ENCODE data around the gene DUSP7.

DUSP7 gene

DNA sequence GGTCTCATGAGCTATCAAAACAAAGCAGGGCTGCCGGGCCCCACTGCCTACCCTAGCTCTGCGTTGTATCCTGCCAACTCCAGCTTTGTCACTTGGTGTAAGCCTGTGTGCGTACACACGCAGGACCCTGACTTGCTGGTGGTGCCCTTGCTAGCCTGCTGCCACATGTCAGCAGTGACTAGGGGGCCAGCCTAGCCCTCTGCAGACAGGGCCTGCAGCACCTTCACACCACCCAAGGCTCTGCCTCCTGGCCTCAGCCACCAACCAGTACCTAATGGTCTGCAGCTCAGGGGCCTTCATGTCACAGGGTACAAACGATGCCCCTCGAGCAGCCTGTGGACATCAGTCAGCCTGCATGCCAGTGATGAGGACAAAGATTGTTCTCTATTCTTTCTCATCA is 30.1 kb upstream of the DUSP7 start:
- no peak for DNase-seq

DNA sequence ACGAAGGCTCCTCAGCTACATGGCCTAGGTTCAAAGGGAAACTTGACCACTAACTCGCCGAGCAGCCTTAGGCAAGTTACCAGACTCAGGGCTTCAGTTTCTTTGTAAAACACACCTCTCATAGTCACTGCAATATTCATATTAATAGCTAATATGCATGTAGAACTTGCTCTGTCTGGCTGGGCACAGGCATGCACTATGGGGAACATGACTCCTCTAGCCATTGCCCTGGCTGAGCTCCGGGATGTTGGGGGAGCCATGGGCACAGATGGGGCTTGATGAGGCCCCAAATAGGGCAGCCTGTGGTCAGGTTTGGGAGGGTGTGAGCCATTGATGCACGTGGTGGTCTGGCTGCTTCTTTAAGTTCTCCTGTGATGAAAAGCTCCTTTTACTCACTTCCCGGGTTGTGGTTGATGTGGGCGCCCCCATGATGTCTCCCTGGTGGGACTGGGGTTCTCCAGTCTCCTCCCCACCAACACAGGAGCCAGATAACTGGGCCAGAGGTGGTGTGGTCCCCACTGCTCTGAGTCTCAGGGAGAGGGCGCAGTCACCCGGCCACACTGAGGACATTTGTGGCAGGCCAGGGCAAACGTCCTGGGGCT is 29.4 kb upstream of the DUSP7 start:
- DNase-seq, result no peak

DNA sequence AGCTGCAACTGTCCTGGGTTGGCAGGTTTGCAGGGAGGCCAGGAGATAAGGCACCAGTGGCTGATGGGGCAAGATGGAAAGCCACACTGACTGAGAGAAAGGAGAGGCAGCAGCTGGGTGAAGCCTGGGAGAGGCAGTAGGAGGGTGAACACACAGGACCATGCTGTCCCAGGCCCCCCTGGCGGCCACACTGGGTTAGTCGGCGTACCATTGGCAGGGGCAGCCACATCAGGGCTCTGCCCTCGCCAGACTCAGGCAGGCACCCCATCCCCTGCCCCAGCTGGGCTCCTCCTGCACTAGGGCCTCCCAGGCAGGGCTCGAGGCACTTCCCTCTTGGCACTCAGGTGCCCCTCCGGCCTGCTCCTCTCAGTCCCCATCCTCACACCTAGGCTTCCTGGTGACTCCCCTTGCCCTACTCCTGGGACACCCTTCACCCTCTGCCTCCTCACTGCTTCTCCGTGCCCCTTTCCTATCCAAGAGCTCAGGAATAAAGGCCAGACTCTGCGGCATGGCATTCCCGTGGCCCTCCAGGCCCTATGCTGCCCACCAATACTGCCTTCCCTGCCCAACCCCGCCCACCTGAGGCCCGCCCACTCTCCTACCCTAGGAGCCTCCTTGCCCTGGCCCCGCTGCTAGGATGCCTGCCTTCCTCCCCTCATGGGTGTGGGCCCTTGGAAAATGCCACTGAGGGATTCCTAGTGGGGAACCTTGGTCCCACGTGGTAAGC is 28.7 kb upstream of the DUSP7 start:
- no peak for DNase-seq

DNA sequence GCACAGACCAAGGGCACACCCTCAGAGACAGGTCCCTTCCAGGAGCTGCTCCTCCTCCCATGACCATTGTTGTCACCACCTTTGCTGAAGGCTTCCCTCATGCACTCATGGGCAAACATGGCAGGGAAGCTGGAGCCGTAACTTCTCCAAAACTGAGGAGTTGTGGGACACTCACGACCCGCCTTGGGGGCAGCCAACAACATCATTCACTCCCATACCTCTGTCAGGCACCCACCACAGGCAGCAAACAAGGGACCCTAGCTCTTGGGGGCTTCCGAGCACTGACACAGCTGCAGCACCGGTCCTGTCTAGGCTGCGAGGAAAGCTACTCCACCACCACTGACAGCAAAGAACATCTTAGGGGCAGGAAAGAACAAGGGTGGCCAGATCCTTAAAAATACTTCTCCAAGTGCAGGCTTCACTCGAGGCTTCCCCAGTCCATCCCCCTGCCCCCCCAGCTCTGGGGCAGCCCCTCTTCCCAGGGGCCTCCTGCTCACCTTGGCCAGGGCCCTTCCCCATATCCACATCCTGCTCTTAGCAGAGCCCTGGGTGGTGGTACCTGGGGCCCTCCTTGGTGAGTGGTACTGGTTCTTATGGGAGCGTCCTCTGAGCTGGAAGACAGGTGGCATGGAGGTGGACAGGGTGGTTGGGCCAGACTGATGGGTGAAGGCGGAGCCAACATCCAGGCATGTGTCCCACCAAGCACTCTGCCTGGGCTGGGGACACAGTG is 28.0 kb upstream of the DUSP7 start:
- no peak for DNase-seq

DNA sequence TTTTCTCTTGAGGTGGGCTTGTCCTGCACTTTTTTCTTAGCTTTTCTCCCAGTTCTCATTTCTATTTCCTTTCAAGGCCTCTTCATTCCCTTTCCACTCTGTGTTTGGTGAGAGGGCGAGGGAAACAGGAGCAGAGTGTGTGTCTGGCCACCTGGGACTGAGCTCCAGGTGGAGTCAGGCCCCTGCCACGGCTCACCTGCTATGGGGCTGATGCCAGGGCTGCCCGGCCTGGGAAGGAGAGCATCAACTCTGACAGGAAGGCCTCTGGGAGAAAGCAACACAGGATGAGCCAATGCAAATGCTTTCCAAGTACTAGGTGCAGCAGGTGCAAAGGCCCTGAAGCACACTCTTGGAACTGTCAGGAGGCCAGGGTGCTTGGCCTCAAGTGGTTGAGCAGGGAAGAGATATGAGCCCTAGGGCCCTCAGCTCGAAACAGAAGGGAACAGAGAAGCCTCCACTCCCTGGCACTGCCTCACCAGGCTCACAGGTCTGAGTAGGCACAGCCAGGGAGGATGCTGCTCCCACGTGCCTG is 27.3 kb upstream of the DUSP7 start:
- DNase-seq, result no peak

DNA sequence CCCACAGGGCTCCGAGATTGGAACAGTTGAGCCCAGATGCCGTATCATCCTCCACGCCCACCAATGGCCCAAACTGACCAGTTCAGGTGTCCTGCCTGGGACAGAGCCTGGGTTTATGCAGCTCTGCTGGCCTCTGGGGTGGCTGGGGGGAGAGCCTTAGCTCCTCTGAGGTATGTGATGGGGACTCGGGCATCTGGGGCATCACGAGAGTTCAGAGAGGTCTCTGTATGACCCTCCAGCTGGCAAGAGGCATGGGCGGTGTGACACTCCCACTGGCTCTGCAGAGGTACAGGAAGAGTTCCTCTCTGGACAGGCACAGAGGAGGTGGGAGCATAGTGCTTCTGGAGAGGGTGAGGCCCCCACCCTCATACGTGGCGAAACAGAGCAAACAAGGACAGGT is 26.6 kb upstream of the DUSP7 start:
- no peak for DNase-seq

DNA sequence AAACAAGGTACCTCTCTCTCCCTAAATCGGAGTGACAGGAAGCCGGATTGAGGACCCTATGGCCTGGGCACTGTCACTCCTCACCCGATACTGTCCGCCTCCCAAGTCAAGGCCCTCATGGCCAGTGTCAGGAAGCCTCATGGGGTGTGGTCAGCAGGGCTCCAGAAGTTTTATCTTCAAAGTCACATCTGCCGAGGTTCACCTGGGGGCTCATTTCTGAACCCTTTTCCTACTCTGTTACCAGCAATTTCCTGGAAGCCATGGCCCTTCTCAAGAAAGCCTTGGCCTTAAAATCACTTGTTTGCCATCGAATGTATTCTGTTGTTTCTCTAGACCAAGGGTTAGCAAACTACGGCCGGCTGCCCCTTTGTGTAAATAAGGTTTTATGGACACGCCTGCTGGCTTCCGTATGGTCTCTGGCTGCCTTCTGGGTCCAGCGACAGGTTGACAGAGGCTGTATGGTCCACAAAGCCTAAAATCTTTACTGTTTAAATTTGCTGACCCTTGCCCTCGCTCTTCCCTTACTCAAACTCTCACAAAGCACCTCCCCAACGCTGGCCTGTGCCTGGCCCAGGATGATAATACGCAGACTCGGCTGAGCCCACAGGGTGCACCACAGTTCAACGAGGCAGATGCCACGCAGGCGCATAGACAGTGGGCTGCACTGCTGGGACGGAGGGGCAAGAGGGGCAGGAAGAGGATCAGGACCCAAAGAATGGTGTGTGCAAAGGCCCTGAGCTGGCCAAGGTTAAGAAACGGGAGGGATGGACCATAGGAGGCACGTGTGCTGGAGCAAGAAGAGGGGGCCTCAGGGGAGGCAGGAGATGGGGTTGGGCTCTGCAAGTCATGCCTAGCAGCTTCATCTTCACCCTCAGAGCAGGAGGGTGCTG is 24.7 kb upstream of the DUSP7 start:
- no peak for DNase-seq

DNA sequence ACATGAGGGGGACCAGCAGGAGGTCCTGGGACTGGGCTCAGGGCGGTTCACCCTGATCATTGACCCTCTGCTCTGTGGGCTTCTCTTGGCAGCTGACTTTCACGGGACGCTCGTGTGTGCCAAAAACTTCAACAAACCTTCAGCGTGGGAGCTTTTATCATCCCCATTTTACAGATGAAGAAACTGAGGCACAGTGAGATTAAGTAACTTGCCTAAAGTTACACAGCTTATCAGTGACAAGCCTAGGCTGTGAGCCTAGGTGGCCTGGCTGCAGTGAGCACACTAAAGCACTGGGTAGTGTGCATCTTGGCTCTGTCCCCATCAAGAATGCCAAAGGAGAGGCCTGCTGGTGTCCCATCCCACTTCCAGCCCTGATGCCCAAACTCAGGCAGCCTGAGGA is 23.6 kb upstream of the DUSP7 start:
- DNase-seq, result no peak

DNA sequence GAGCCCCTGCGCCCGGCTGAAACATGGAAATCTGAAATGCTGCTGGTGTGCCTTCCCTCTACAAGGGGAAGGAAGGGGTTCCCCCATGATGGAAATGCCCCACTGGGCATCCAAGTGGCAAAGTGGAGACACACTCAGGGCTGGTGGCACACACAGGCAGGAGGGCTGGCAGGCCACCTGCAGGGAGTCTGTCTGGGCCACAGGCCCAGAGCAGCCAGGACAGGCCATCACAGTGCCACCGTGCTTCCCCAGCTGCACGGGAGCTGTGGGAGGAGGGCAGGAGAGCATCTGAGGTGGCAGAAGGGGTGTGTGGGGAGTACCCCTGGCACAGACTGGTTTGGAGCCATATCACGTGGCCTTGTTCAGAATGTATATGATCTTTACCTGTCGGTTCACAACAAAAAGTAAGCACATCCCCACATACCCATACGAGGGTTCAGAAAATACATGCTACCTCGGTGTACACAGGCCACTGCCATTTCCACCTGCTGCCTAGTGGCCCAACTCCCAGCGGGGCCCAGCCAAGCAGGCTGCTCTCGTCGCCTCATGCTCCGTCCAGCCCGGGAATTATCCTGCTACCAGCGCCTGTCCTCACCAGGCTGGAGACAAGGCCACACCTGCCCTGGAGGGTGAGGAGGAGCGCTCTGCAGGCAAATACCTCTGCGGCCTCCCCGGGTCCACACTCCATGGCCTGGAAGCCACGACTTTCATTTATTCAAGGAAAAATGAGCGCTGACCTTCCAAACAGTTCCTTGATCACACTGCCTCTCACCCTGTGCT is 22.6 kb upstream of the DUSP7 start:
- no peak for DNase-seq

DNA sequence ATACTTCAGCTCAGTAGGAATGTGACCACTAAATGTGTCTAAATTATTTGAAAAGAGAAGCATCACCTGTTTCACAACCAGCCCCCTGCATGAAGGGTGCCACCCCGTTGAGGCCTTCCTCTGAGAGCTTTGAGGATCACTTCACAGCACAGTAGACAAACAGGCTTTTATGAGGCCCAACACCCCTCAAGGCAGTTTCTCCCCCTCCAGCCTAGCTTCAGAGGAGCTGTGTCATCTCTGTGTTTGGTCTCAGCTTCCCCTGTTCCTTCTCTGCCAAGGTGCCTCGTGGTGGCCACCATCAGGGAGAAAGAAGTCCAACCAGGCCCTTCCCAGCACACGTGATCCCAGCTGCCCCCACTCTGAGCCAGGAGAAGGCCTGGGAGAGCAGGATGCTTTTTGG is 21.6 kb upstream of the DUSP7 start:
- no peak for DNase-seq

DNA sequence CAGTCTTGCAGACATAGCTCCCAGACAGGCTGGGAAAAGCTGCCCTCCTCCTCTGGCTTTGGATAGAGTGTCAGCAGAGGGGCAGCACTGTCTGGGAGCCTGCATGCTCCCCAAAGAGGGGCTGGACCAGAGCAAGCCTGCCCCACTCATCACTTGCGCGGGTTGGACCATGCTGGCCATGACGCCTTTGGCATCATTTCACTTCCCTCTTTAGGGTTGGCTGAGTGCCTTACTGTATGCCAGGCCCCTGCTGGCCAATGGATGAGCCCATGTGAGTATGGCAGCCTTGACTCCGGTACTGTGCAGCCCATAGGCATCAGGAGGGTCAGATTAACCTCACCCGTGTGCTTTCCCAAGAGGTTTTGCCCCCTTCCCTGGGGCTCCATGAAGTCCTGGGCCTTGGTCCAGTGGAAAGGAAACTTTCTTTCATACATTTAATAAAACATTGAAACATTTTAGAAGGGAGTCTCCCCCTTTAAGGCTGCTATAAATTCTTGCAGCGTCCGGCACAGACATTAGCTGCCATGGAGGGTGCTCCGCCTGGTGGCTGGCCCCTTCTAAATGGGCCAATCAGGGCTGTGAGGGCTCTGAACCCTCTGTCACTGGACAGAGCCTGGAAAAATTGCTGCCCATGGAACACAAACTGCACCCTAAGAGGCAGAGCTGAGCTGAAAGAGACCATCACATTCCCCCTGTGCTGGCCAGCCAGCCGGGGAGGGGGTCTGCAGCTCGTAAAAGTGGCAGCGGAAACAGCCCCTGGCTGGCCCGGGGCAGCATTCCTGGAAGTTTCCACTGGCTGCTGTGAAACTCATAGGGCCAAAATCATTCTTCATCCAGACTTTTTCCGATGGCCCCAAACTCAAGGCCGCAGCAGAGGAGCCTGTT is 20.8 kb upstream of the DUSP7 start:
- DNase-seq, result no peak

DNA sequence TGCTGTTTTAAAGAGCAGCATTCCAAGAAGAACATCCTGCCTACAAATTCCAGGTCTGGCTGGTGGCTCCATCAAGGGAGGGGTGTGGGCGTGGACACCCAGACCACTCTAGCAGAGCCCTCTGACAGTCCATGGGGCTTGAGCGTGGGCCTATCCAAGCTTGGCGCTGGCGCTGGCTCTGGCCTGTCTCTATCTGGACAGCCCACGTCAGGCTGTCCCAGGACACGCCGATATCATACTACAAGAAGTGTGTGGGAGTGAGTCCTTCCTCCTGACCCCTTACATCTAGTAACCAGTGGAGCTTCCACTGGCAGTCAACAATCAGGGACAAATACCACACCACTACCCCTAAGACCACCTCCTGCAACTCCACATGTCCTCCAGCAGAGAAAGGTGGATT is 17.1 kb upstream of the DUSP7 start:
- no peak for DNase-seq

DNA sequence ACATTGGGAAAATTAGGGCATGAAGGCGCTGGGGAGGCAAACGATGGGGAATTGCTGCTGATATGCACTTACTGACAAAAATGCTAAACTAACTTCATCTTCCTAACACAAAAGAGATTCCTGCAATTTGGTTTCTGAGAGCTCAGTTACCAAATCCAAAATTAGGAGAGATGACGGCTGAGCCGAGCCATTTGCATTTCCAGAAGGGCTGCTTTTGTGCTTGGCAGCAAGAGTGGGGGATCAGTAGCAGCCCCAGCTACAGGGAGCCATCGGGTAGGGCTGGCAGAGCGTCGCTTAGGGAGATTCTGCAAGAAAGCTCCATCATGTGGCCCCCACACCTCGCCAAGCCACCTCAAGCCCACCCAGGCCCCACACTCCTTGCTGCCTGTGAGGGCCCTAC is 16.1 kb upstream of the DUSP7 start:
- DNase-seq, result no peak

DNA sequence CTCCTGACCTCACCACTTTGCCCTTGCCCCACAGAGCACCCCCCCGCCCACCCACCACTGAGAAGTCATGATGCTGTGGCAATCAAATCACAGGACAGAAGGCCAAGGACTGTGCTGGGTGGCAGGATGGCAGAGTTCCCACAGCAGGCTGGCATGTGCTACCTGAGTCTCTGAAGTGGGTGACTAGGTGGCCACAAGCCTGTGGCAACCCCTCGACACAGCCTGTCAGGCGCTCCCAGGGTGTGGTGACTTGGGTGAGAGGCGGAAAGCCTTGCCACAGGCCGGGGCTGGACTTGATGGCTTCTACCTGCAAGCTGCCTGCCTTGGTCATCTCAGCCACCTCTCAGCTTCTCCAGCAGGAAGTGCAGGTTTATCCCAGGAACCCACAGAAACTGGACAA is 15.6 kb upstream of the DUSP7 start:
- DNase-seq, result no peak

DNA sequence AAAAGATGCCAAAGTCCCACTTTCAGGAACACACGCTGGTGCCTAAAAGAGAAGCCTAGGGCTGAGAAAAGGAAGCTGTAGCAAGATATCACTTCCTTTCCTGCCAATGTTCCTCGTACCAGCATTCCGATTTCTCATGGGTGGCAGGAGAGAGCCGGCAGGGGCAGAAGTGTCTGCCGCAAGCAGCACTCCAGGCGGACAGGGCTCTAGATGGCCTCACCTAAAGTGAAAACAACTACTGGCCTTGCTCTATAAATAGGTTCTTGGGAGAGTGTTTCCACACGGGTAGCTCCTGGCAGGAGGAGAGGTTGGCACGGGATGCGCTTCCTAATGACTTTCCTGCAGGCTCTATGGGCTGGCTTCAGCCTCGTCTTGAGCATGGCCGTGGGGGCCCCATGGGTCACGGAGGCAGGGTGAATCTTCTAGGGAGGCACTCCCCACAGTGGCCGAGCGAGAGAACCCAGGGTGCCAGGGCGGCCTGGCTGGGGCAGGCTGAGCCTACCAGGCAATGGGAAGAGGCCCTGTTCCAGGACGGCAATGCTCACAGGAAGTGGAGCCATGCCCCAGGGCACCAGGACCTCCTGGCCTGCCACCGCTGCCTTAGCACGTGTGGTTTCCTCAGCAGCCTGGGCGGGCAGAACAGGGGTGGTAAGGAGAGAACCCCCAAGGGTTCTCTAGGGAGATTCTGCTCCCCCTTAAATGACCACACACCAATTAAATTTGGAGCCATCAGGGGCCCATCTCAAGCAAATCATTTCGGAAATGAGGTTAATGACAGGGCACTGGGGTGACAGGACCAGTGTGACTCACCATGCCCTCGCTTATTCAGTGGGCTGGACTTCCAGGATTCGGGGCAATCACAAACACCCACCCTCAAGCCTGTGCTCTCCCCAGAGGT is 14.6 kb upstream of the DUSP7 start:
- DNase-seq, result no peak

DNA sequence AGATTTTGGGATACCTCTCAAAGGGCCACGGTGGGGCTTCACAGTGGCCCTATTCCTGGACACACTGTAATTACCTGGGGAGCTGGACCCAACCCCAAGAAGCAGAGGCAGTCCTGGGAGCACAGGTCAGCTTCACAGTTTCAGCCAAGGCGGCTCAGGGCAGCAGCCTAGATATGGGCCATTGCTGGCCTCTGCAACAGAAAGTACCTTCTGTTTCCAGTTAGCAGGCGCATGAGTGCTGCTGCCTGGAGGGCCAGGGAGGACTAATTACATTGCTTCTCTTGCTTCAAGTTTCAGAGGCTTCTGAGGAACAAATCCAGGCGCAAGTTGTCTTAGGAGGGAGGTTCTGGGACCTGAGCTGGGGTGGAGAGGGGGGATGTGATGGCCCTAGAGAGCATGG is 13.5 kb upstream of the DUSP7 start:
- no peak for DNase-seq

DNA sequence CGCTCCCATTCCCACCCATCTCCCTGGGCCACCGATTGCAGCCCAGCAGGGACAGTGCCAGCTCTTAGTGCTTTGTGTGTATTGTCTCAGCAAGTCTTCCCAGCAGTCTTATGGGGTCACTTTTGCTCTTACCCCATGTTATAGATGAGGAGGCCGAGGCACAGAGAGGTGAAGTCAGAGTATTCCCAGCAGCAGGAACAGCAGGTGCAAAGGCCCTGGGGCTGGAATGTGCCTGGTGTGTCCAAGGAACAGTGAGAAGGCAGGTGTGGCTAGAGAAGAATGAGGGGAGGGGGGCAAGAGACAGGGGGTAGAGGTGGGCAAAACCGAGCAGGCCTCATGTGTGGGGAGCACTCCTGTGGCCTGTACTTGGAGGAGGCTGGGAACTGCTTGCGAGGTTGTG is 12.8 kb upstream of the DUSP7 start:
- no peak for DNase-seq

DNA sequence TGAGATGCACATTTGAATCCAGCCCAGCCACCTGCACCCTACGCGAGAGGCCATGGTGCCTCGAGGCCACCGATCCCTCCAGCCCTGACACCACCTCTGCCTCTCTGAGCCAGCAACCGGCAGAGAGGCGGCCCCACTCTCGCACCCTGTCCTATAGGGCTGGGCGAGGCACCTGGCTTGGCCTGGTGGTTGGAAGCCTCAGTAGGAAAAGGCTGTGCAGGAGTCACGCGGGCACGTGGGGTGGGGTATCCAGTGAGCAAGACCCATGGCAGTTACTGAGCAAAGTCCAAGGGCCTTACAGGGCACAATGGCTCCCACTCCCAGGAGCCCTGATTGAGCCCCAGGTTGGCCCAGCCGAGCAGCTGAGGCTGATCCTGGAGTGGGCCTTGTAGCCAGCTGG is 12.4 kb upstream of the DUSP7 start:
- no peak for DNase-seq

DNA sequence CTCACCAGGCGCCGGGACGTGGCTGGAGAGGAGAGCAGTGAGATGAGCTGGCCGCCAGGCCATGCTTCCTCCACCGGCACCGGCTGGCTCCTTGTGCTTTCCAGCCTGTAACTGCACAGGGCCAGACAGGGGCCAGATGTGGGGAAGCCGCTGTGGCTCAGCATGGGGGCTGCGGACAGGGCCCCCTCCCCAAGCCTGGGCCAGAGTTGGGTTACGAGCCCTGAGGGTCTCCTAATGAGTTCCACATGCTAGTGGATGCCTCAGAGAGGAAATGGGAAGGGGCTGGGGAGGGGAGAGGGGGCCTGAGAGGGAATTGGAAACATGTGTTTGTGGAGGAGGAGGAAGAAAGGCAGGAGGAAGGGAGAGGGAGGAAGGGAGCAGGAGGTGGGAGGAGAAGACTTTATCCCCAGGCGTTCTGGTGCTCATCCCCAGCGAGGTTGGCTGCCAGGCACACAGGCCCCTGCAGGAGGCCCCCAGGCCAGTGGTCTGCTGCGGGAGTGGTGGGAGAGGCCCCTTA is 11.7 kb upstream of the DUSP7 start:
- DNase-seq, result no peak

DNA sequence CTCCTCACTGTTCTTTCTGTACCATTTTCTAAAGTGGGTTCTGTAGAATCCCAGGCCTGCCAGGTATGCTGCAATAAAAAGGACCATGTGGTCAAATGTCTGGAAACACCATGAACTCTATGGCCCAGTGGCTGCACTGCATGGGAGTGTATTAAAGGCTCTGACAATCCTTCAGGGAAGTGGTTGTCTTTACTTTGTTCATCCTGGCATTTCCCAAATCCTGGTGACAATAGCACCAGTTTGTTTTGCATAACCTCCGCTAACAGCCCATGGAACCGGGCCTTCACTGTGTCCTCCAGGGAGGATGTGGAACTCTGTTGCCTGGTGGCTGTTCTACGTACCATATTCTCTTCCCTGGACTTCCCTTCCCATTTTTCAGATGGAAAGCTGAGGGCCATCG is 11.2 kb upstream of the DUSP7 start:
- no peak for DNase-seq
